ENCODE measurements around the gene MRPL58.
"Not testable (repeated sequence)": the region's sequence is repeated elsewhere in the genome, so short reads cannot be mapped to it uniquely, and the experiment has no call there.

Gene MRPL58

GRCh38 chr17:75012346-75013091 lies at the start of gene MRPL58:
Gene MRPL58 (plus strand): TSS chr17:75012670. CDS start chr17:75012687, 17 bp downstream.
- no peak for FAIRE-seq

DNA sequence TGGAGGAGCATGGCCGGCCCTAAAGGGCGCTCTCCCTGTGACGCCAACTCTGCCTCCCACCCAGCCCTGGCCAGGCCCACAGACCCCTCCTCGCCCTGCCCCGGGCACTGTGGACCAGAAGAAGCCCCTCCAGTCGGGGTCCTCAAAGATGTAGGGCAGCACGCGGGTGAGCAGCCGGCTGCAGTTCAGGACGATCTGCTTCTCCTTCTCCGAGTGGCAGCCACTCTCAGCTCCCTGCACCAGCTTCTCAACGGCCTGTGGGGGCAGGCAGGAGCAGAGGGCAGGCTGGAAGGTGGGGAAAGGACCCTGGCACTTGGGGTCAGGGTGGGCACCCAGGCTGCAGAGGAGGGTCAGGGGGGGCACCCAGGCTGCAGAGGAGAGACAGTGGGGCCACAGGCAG lies 48.8 kb upstream of the MRPL58 start:
- FAIRE-seq = no peak

DNA sequence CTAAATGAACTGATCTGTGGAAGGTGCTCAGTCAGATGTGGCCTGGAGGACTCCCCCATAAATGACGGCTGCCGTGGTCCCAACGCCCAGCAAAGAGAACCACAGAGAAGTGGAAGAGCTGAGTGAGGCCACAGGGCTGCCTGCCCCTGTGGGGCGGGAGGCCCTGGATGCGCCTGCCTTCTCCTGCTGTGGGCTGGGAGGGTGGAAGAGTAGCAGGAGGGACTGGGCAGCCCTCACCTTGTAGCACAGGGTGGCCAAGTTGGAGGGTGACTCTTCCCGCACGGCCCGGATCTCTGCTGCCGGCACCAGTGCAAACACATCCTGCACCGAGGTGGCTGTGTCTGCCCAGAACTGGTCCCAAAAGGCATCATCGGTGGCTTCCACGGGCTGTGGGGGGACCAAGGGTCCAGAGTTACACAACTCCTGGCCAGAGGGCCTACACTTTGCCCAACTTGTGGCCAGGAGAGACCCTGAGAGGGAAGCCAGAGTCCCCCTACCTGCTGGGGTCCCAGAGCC lies 48.2 kb upstream of the MRPL58 start:
- FAIRE-seq = no peak

DNA sequence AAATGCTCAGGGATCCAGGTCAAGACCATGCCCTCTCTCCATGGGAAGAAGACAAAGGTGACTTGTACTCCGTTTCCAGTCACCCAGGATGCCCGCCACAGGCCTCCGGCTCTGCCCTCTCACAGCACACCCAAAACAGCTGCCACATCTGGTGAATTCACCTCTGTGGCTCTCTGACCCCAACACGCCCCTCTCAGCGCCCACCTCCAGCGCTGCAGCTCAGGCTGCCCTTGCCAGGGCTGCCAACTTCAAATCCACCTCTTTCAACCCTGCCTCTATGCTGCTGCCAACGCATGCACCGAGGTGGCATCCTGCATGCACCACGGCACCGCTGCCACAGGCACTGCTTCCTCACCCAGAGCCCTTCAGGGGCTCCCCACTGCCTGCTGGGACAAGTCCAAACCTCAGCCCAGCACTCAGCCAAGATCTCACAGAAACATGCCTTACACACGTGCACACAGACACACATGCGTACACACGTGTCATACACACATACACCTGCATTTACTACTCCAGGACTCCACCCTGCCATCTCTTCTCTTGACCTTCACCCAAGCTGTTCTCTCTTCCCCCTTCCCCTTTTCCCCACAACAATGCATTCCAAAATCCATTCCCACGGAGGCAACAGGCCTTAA lies 47.4 kb upstream of the MRPL58 start:
- no peak for FAIRE-seq

- no peak for FAIRE-seq
These were observed 44.1 kb upstream of the MRPL58 start for GRCh38 chr17:74968361-74968780.

GRCh38 chr17:74969501-74969900 lies 43.0 kb upstream of the MRPL58 start:
- not testable (repeated sequence) for FAIRE-seq

- no peak for FAIRE-seq
These were observed 42.1 kb upstream of the MRPL58 start for GRCh38 chr17:74970395-74970794.

- no peak for FAIRE-seq
These were observed 41.2 kb upstream of the MRPL58 start for GRCh38 chr17:74971069-74971841.

DNA sequence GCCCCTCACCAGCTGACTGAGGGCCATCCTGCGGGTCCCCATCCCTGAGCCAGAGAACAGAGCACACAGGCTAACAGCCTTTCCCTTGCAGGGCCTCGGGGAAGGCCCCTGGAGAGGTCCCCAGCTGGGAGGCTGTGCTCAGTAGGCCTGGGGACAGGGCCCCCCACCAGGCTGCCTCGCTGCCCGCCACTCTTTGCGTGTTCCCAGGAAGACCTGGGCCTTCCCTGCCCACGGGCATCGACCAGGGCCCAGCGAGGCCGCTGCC lies 40.7 kb upstream of the MRPL58 start:
- no peak for FAIRE-seq

GRCh38 chr17:74972107-74972972 lies 40.1 kb upstream of the MRPL58 start, which contains the start of gene HID1:
Gene HID1 (minus strand): TSS chr17:74972759. CDS start chr17:74972656, 103 bp downstream.
- no peak for FAIRE-seq

- FAIRE-seq = no peak
These were observed 39.5 kb upstream of the MRPL58 start for GRCh38 chr17:74972973-74973328.

DNA sequence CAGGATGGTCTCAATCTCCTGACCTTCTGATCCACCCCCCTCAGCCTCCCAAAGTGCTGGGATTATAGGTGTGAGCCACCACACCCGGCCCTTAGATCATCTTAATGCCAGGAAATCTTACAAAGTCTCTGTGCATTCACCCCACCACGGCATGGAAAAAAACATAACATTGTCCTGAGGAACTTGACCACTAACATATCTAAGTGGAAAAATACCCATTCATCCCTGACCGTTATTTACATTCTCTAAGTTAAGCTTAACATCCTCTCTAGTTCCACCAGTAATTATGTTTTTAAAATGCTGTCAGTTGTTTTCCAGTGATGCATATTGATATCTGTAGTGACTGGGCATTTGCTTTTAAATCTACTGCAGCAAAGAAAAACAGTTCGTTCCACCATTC lies 36.5 kb upstream of the MRPL58 start:
- FAIRE-seq = no peak

- FAIRE-seq = no peak
These were observed 34.7 kb upstream of the MRPL58 start for GRCh38 chr17:74977802-74978201.

DNA sequence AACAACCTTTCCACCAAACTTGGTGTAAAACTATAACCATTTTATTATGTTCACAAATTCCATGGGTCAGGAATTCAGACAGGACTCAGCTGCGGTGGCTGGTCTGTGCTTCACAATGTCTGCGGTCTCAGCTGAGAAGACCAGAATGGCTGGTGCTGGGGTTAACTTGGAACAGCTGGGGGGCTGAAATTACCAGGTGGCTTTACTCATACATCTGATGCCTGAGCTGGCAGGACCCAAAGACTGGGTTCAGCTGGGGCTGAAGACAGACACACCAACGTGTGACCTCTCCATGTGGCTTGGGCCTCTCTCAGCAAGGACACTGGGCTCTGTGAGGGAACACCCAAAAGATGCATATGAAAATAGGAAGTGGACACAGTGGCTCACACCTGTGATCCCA lies 34.2 kb upstream of the MRPL58 start:
- FAIRE-seq = no peak

DNA sequence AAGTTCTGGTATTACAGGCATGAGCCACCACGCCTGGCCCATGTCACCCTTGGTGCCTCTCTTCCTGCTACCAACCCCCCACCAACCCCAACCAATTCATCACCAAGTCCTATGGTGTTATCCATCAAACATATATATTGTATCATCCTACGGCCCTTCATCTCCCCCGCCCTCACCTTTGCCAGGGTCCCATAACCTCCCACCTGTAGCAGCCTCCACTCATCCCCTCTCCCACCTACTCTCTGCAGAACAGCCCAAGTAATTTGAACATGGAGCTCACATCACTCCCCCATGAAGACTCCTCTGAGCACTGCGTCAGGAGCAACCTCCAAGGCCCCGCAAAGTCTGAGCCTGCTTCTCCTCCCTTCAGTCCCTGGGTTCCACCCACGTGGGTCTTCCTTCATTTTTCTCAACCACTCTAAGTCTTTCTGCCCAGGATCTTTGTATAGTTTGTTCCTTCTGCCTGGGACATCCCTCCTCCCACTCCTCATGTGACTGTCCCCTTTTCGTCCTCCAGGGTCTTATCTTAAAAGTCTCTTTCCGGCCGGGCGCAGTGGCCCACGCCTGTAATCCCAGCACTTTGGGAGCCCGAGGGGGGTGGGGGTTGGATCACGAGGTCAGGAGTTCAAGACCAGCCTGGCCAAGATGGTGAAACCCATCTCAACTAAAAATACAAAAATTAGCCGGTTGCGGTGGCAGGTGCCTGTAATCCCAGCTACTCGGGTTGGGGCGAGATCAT lies 32.9 kb upstream of the MRPL58 start:
- FAIRE-seq = no peak

DNA sequence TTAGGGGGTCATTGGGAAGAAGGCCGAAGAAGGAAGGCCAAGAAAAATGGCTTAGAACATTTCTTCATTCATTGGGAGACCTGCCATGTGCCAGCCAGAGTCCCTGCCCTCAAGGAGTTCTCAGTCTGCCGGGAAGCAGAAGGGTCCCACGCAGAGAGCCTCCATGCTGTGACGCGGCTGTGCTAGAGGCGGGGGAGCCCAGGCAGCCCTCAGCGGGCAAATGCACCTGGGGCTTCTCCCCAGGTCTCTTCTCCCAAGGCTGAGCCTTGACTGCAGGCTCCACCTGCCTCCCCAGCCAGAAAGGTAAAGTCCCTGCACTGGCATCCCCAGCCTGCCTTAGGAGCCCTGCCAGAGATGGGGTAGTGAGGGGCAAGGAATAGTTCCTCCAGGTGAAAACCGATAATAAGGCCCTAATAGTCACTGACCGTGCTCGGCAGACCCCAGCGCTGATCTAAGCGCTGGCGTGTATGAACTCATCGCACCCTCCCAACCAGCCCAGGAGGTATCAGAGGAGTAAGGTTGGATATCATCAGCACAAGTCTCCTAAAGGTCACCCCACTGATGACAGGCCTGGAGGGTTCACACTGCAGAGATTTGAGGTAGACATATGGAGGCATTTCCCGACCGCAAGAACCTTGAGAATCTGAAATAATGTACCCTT lies 31.0 kb upstream of the MRPL58 start:
- no peak for FAIRE-seq

DNA sequence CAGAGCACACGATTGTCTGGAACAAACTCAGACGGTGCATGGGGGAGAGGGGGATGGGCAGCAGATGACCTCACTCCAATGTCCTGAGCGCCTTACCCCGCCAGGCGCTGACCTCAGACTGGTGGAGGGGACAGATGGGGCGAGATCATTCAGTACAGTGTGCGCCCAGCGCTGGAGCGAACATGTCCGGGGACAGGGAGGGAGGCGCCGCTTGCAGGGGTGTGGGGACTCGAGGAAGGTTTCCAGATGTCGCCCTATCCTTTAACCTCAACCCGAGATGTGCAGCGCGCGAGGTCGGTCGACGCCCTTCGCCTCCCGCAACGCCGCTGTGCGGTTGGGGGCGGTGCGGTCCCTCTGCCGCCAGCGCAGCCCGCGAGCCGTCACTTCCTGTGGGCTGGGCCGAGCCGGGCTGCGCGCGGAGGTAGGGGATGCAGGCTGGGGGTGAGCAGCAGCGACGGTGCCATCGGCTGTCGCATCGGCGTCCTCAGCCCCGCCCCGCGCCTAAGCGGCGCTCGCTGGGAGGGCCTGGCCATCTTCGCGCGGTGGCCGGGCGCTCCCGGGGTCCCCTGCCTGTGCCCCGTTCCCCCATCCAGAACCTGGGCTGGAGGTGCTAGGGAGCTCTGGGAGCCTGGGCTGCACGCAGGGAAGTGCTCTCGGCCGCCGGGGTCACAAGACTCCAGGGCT lies 30.3 kb upstream of the MRPL58 start:
- no peak for FAIRE-seq

GRCh38 chr17:74982663-74983313 lies 29.7 kb upstream of the MRPL58 start:
- not testable (repeated sequence) for FAIRE-seq

- no peak for FAIRE-seq
These were observed 26.3 kb upstream of the MRPL58 start for GRCh38 chr17:74986206-74986576.

GRCh38 chr17:74987418-74987908 lies 25.0 kb upstream of the MRPL58 start, which contains the start of gene CDR2L:
Gene CDR2L (plus strand): TSS chr17:74987632. CDS start chr17:74988044, 412 bp downstream.
- FAIRE-seq = peak; percentile 19

Measured in TTC549 (cell line).